Right lobe of liver (tissue), 6 donors: ENCODE data around the gene ZNF319. TPM values are rescaled to one million over a fixed set of nuclear protein-coding genes. Genes with fewer than 3 reads are reported as not detected.

Experiments used
- ATAC-seq, 4 donors: fragments of 200-7000 bp; cut with Tn5 transposase; one replicate each; pipeline ENCODE4 v1.9.1; 2020; ENCODE audit warnings: mild to moderate bottlenecking in 4 of 4, moderate library complexity in 4 of 4
- DNase-seq, 3 donors: peaks; one replicate each; pipeline ENCODE4 v3.0.0-alpha.2; 2020
- H3K27ac ChIP-seq, 3 donors: fragments of 200-600 bp; one replicate each; pipeline ENCODE4 v1.8.0; 2022
- H3K27me3 ChIP-seq, 2 donors: fragments of 200-600 bp; one replicate each; pipeline ENCODE4 v1.8.0; 2022
- H3K36me3 ChIP-seq, 4 donors: fragments of 200-600 bp; sonication (generic) in 1 of 4; one replicate each; pipeline versions ENCODE4 v1.5.1 to v1.8.0; 2017 to 2022; ENCODE audit warnings: control low read depth in 1 of 4
- H3K4me1 ChIP-seq, 4 donors: fragments of 200-600 bp; sonication (generic) in 1 of 4; one replicate each; pipeline versions ENCODE4 v1.5.1 to v1.8.0; 2017 to 2022; ENCODE audit warnings: control low read depth in 1 of 4
- H3K4me3 ChIP-seq, 3 donors: fragments of 200-600 bp; one replicate each; pipeline ENCODE4 v1.8.0; 2022
- H3K9me3 ChIP-seq, 4 donors: fragments of 200-600 bp; sonication (generic) in 1 of 4; one replicate each; pipeline versions ENCODE4 v1.5.1 to v1.8.0; 2017 to 2022; ENCODE audit warnings: control low read depth in 1 of 4
- CTCF ChIP-seq, 4 donors: fragments of 200-600 bp in 3 of 4; fragments of 450-650 bp in 1 of 4; IDR thresholded peaks; one replicate each; pipeline versions ENCODE4 v1.5.1 to v1.8.0; 2016 to 2022; ENCODE audit warnings: antibody characterized with exemption in 4 of 4, mild to moderate bottlenecking in 2 of 4
- POLR2A ChIP-seq: fragments of 450-650 bp; IDR thresholded peaks from one replicate; pipeline ENCODE4 v1.6.1; 2017; ENCODE audit warnings: antibody characterized with exemption, mild to moderate bottlenecking
- WGBS: methylation state at CpG from one replicate; pipeline ENCODE4 v1.1.6; 2018; ENCODE audit warnings: low coverage, low lambda C conversion rate; ENCODE audit not compliant: insufficient coverage; ENCODE audit errors: missing lambda C conversion rate; 5-methylcytosine and 5-hydroxymethylcytosine counted together
- intact Hi-C, 2 donors: fragments of 100-400 bp; cut with DNase I; formaldehyde crosslinking; loops; one replicate each; pipeline versions ENCODE4 v1.11.2 to v1.14.1; 2022
- total RNA-seq, 6 experiments: library from RNA; depleted of rRNA in 2 of 6; stranded (reverse); fragments of >200 nt in 2 of 6; fragmentation: NEBNext Ultra II Directional in 3 of 6; extraction: Animal tissue kit (Norgen Biotek cat#: 25700) in 3 of 6; gene quantifications; one replicate each; pipeline versions ENCODE4 v1.1.0 to v1.2.4, GENCODE V29; 2016 to 2023
- donor health status: DM: no; HTN: yes; CAD: no.
- donor health status: DM: no; HTN: no; CAD: no.
- donor health status: DM: no; HTN: no; CAD: no.
- donor health status: DM: no; HTN: yes; CAD: no.
- donor health status: DM: no; HTN: yes; CAD: no.

Gene ZNF319
- total RNA-seq, 6 experiments from 2014 or later: 2.5 to 4.9 (median 3.4) TPM

- Histone ChIP-seq H3K27me3 (no peaks in the 10 kb centered on the region), H3K27ac (no peak overlapping the region), H3K4me3 (no peak overlapping the region), H3K36me3 (no peaks in the 10 kb centered on the region), H3K4me1 (no peaks in the 10 kb centered on the region), H3K9me3 (no peaks in the 10 kb centered on the region)
- TF ChIP-seq POLR2A: no peak
- TF ChIP-seq CTCF (IDR thresholded peaks at IDR 0.05): no peak
- ATAC-seq (no peak), DNase-seq (peak in 1 of 3 donors; percentile 35)
- intact Hi-C loops: no loop called here
- WGBS: no CpG with 5 or more reads among the region's 10 CpGs
These were observed 40.2 kb downstream of the ZNF319 start for GRCh38 chr16:57960310-57960709.

- 67% methylated on average over 1 of the region's 11 CpGs for WGBS
- Histone ChIP-seq H3K27ac (no peak overlapping the region), H3K36me3 (no peaks in the 10 kb centered on the region), H3K9me3 (no peaks in the 10 kb centered on the region), H3K27me3 (no peaks in the 10 kb centered on the region), H3K4me1 (no peaks in the 10 kb centered on the region), H3K4me3 (no peak overlapping the region)
- intact Hi-C loops: no loop called here
- DNase-seq (peak in 1 of 3 donors; percentile 54), ATAC-seq (no peak)
- TF ChIP-seq CTCF (IDR thresholded peaks at IDR 0.05) (no peak), POLR2A (no peak)
These were observed 40.7 kb downstream of the ZNF319 start for GRCh38 chr16:57959804-57960203.

- DNase-seq (peak in 1 of 3 donors; percentile 1), ATAC-seq (no peak)
- no peaks in the 10 kb centered on the region for H3K4me1 ChIP-seq
- 84% methylated on average over 8 of the region's 8 CpGs for WGBS
- no peak overlapping the region for H3K27ac ChIP-seq
- H3K4me3 ChIP-seq: no peak overlapping the region
- H3K9me3 ChIP-seq: no peaks in the 10 kb centered on the region
- intact Hi-C loops: no loop called here
- H3K36me3 ChIP-seq: no peaks in the 10 kb centered on the region
- H3K27me3 ChIP-seq: no peaks in the 10 kb centered on the region
- TF ChIP-seq CTCF (IDR thresholded peaks at IDR 0.05) (no peak), POLR2A (no peak)
These were observed 41.4 kb downstream of the ZNF319 start for GRCh38 chr16:57959121-57959520.

- Histone ChIP-seq H3K27ac (no peak overlapping the region), H3K9me3 (no peaks in the 10 kb centered on the region)
These were observed 41.9 kb downstream of the ZNF319 start for GRCh38 chr16:57958544-57958943.

More at GRCh38 chr16:57958544-57958943, 41.9 kb downstream of the ZNF319 start:
- H3K4me3 ChIP-seq: no peak overlapping the region
- TF ChIP-seq CTCF (IDR thresholded peaks at IDR 0.05) (no peak), POLR2A (no peak)
- intact Hi-C loops: no loop called here
- 66% methylated on average over 4 of the region's 6 CpGs for WGBS
- no peak for ATAC-seq
- no peaks in the 10 kb centered on the region for H3K27me3 ChIP-seq
- no peaks in the 10 kb centered on the region for H3K4me1 ChIP-seq
- DNase-seq: no peak
- no peaks in the 10 kb centered on the region for H3K36me3 ChIP-seq
